Calu3 (cell line): ENCODE measurements around the gene PDZD4. TPM values are rescaled to one million over a fixed set of nuclear protein-coding genes. Genes with fewer than 3 reads are reported as not detected.

Source experiments
- BruUV-seq: library from RNA; stranded (reverse); fragments of 400-500 nt; replicated peaks from 2 replicates; lab custom pipeline; 2021; lab: Mats Ljungman, UMichigan
- CTCF ChIA-PET: fragments of 300-600 bp; sonication (Branson Sonifier 250); formaldehyde crosslinking; loops from one replicate; lab custom pipeline; 2022; ENCODE audit warnings: antibody characterized with exemption; lab: Charles Lee
- DNase-seq: peaks from one replicate; pipeline ENCODE4 v3.0.0; 2022
- H3K27ac Mint-ChIP-seq: one replicate; pipeline ENCODE4 v1.8.0; 2022; ENCODE audit warnings: mixed read lengths; ENCODE audit not compliant: unreplicated experiment
- H3K27me3 Mint-ChIP-seq: one replicate; pipeline ENCODE4 v1.8.0; 2022; ENCODE audit warnings: mixed read lengths; ENCODE audit not compliant: unreplicated experiment
- H3K36me3 Mint-ChIP-seq: one replicate; pipeline ENCODE4 v1.8.0; 2022; ENCODE audit warnings: mild to moderate bottlenecking, moderate library complexity, mixed read lengths; ENCODE audit not compliant: insufficient read depth, unreplicated experiment
- H3K4me1 Mint-ChIP-seq: one replicate; pipeline ENCODE4 v1.8.0; 2022; ENCODE audit warnings: mild to moderate bottlenecking, low read depth, mixed read lengths; ENCODE audit not compliant: unreplicated experiment
- H3K4me3 Mint-ChIP-seq: one replicate; pipeline ENCODE4 v1.8.0; 2022; ENCODE audit warnings: mild to moderate bottlenecking, low read depth, moderate library complexity, mixed read lengths; ENCODE audit not compliant: unreplicated experiment
- H3K9me3 Mint-ChIP-seq: one replicate; pipeline ENCODE4 v1.8.0; 2022; ENCODE audit warnings: low read depth, mixed read lengths; ENCODE audit not compliant: unreplicated experiment
- intact Hi-C: fragments of 100-400 bp; cut with micrococcal nuclease; formaldehyde crosslinking; loops from one replicate; pipeline ENCODE4 v1.10.0; 2022; ENCODE audit not compliant: unreplicated experiment
- total RNA-seq: library from RNA; stranded (reverse); gene quantifications from 2 replicates; pipeline ENCODE4 v1.2.3, GENCODE V29; 2022
- TF ChIP-seq, protein P1 (sequence below): fragments of 200-600 bp; IDR thresholded peaks from one replicate; pipeline ENCODE4 v1.8.0; 2022; ENCODE audit warnings: antibody characterized with exemption; ENCODE audit not compliant: unreplicated experiment

The PDZD4 gene
- total RNA-seq, 1 experiment from 2014 or later = 0.76 TPM

DNA sequence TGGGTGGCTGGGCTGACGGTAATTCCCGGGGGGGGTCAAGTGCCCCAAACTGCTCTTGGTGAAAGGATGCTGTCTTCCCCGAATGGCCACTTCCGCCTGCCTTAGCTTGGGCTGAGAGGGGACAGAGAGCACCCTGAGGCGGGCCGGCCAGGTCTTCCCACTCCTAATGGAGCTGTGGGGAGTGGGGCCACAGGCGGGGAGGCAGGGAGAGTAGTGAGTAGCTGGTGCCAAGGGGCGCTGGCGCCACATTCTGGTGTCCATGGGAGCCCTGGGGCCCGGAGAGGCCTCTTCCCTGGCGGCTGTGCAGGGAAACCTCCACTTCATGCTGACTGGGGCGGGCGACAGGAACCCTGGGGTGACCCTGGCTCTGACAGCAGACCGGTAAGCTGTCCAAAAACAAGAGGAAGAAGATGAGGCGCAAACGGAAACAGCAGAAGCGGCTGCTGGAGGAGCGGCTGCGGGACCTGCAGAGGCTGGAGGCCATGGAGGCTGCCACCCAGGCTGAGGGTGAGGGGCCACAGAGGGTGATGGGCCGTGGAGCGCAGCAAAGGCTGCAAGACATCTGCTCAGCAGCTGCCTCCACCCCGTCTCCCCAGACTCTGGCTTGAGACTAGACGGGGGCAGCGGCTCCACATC, 46.8 kb downstream of the PDZD4 start:
- Mint-ChIP-seq H3K27ac (no peak overlapping the region), H3K36me3 (peaks cover 24% of the 10 kb centered on the region), H3K27me3 (peaks cover 15% of the 10 kb centered on the region), H3K9me3 (no peaks in the 10 kb centered on the region), H3K4me1 (peaks cover 9% of the 10 kb centered on the region), H3K4me3 (no peak overlapping the region)
- intact Hi-C loops = no loop called here
- CTCF ChIA-PET = no interaction called here
- BruUV-seq = no TSS peak
- DNase-seq = no peak
- TF ChIP-seq, protein P1, sequence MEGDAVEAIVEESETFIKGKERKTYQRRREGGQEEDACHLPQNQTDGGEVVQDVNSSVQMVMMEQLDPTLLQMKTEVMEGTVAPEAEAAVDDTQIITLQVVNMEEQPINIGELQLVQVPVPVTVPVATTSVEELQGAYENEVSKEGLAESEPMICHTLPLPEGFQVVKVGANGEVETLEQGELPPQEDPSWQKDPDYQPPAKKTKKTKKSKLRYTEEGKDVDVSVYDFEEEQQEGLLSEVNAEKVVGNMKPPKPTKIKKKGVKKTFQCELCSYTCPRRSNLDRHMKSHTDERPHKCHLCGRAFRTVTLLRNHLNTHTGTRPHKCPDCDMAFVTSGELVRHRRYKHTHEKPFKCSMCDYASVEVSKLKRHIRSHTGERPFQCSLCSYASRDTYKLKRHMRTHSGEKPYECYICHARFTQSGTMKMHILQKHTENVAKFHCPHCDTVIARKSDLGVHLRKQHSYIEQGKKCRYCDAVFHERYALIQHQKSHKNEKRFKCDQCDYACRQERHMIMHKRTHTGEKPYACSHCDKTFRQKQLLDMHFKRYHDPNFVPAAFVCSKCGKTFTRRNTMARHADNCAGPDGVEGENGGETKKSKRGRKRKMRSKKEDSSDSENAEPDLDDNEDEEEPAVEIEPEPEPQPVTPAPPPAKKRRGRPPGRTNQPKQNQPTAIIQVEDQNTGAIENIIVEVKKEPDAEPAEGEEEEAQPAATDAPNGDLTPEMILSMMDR = no peak

DNA sequence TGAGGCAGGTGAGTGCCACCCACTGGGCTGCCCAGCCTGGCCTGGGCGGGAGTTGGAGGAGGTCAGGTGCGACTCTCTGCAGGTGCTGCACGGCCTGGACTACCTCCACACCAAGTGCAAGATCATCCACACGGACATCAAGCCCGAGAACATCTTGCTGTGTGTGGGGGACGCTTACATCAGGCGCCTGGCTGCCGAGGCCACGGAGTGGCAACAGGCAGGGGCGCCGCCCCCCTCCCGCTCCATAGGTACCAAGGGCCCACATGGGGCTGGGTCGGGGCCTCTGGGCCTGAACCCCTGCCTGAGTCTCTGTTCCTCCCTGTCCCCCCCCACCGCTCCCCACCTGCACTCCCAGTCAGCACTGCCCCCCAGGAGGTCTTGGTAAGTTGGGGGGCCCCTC, 47.5 kb downstream of the PDZD4 start:
- TF ChIP-seq, protein P1 = no peak
- CTCF ChIA-PET = no interaction called here
- peaks cover 9% of the 10 kb centered on the region for H3K4me1 Mint-ChIP-seq

DNA sequence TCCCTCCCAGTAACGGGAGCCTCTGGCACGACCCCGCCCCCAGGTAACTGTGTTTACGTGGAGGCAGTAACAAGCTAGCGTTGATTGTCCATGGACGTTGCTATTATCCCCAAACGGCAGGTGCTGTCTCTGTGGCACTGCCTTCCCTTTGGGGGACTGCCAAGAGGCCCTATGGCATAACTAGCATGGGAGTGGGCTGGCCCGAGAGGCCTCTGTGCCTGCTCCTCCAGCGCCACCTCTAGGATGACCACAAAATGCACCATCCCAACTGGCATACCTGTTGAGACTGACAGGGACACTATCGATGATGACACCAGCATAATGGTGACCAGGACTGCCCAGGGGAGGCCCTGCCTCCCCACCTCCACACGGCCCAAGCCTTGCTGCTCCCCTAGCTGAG, 48.0 kb downstream of the PDZD4 start:
- H3K27ac Mint-ChIP-seq = no peak overlapping the region

More for the DNA sequence above, 47.5 kb downstream of the PDZD4 start:
- Mint-ChIP-seq H3K9me3 (no peaks in the 10 kb centered on the region), H3K4me3 (no peak overlapping the region), H3K27me3 (peaks cover 15% of the 10 kb centered on the region), H3K36me3 (peaks cover 30% of the 10 kb centered on the region), H3K27ac (no peak overlapping the region)
- no TSS peak for BruUV-seq
- intact Hi-C loops = no loop called here
- DNase-seq = no peak

DNA sequence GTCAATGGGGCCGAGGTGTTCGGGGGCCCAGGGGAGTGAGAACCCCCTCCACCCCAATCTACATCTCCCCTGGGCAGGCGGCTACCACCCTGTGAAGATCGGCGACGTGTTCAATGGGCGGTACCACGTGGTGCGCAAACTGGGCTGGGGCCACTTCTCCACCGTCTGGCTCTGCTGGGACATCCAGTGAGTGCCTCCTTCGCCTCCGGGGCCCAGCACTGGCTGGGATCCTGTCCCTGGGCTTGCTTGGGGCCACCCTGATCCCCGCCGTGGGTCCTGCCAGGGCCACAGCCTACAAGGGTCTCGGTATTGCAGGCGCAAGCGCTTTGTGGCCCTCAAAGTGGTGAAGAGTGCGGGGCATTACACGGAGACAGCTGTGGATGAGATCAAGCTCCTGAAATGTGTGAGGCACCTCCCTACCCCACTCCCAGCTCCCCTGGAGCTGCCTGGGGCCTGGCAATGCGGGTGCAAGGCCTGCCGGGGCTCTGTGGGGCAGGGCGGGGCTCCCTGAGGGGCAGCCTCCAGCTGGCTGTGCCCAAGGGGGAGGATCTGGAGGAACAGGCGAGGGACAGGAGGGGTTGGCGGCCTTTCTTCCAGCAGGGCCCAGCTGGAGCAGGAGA, 48.8 kb downstream of the PDZD4 start:
- TF ChIP-seq, protein P1 = no peak
- peaks cover 31% of the 10 kb centered on the region for H3K36me3 Mint-ChIP-seq
- CTCF ChIA-PET = no interaction called here

More for the DNA sequence above, 48.0 kb downstream of the PDZD4 start:
- BruUV-seq = no TSS peak
- TF ChIP-seq, protein P1 = no peak
- CTCF ChIA-PET = no interaction called here
- Mint-ChIP-seq H3K4me3 (no peak overlapping the region), H3K27me3 (peaks cover 15% of the 10 kb centered on the region), H3K9me3 (no peaks in the 10 kb centered on the region), H3K36me3 (peaks cover 31% of the 10 kb centered on the region), H3K4me1 (peaks cover 9% of the 10 kb centered on the region)
- DNase-seq = no peak
- intact Hi-C loops = no loop called here

More for the DNA sequence above, 48.8 kb downstream of the PDZD4 start:
- no peak for DNase-seq
- intact Hi-C loops = no loop called here
- Mint-ChIP-seq H3K4me3 (no peak overlapping the region), H3K27me3 (peaks cover 15% of the 10 kb centered on the region), H3K4me1 (peaks cover 9% of the 10 kb centered on the region), H3K27ac (no peak overlapping the region), H3K9me3 (no peaks in the 10 kb centered on the region)
- BruUV-seq = no TSS peak
